ACC112 (cell line): ENCODE measurements around the gene IRAK2.

Experiments used
- H2AFZ ChIP-seq: fragments of 200-600 bp; sonication (generic); one replicate; pipeline ENCODE4 v1.6.0; 2017; ENCODE audit warnings: antibody characterized with exemption, low read length; ENCODE audit not compliant: unreplicated experiment
- H3K27ac ChIP-seq: fragments of 200-600 bp; sonication (generic); 2 replicates; pipeline ENCODE4 v1.5.1; 2014; ENCODE audit warnings: low read depth, mild to moderate bottlenecking, antibody characterized with exemption, low read length, moderate library complexity
- H3K27me3 ChIP-seq: fragments of 200-600 bp; sonication (generic); 2 replicates; pipeline ENCODE4 v1.6.1; 2014; ENCODE audit warnings: mild to moderate bottlenecking, antibody characterized with exemption, low read length, moderate library complexity, mixed read lengths; ENCODE audit not compliant: insufficient read depth
- H3K36me3 ChIP-seq: fragments of 200-600 bp; sonication (generic); 2 replicates; pipeline ENCODE4 v1.6.1; 2016; ENCODE audit warnings: mild to moderate bottlenecking, antibody characterized with exemption, low read length, moderate library complexity, mixed read lengths; ENCODE audit not compliant: insufficient read depth
- H3K4me1 ChIP-seq: fragments of 200-600 bp; sonication (generic); one replicate; pipeline ENCODE4 v1.6.1; 2016; ENCODE audit warnings: low read length, mixed read lengths; ENCODE audit not compliant: insufficient read depth, unreplicated experiment, control insufficient read depth
- H3K4me3 ChIP-seq: fragments of 200-600 bp; sonication (generic); 2 replicates; pipeline ENCODE4 v1.5.1; 2014; ENCODE audit warnings: mild to moderate bottlenecking, low read depth, low read length
- H3K79me2 ChIP-seq: fragments of 200-600 bp; sonication (generic); one replicate; pipeline ENCODE4 v1.6.0; 2016; ENCODE audit warnings: low read length; ENCODE audit not compliant: control insufficient read depth, unreplicated experiment, insufficient read depth

IRAK2 gene

DNA sequence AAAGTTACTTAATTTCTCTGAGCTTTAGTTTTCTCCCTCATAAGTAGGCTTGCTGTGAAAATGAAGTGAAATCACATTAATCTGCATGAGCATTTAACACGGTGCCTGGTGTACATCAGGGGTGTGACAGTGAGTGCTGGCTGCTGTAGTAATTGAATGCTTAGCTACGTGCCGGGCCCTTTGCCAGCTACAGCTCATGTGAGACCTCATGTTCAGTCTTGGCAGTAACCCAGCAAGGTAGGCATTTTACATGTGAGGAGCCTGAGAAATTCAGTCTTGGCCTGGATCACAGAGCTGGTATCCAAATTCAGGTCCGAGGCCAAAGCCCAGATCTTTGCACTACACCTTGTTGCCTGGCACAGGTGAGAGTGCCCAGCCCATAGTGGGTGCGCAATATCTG, 118.9 kb downstream of the IRAK2 start:
- H3K27ac ChIP-seq, result no peak overlapping the region
- 0 out of 2 replicates have a peak, but pooled peaks cover 8% of the 10 kb centered on the region for H3K36me3 ChIP-seq

GRCh38 chr3:10284496-10284895, 119.8 kb downstream of the IRAK2 start:
- Histone ChIP-seq H3K4me1 (peaks cover 19% of the 10 kb centered on the region), H3K27me3 (no peaks in the 10 kb centered on the region), H3K79me2 (peaks cover 2% of the 10 kb centered on the region), H2AFZ (no peak overlapping the region), H3K27ac (no peak overlapping the region), H3K4me3 (no peak overlapping the region), H3K36me3 (0 out of 2 replicates have a peak, but pooled peaks cover 8% of the 10 kb centered on the region)

More for the DNA sequence above, 118.9 kb downstream of the IRAK2 start:
- peaks cover 2% of the 10 kb centered on the region for H3K79me2 ChIP-seq
- H3K4me1 ChIP-seq, result peaks cover 19% of the 10 kb centered on the region
- H2AFZ ChIP-seq, result no peak overlapping the region
- H3K4me3 ChIP-seq, result no peak overlapping the region
- H3K27me3 ChIP-seq, result no peaks in the 10 kb centered on the region

DNA sequence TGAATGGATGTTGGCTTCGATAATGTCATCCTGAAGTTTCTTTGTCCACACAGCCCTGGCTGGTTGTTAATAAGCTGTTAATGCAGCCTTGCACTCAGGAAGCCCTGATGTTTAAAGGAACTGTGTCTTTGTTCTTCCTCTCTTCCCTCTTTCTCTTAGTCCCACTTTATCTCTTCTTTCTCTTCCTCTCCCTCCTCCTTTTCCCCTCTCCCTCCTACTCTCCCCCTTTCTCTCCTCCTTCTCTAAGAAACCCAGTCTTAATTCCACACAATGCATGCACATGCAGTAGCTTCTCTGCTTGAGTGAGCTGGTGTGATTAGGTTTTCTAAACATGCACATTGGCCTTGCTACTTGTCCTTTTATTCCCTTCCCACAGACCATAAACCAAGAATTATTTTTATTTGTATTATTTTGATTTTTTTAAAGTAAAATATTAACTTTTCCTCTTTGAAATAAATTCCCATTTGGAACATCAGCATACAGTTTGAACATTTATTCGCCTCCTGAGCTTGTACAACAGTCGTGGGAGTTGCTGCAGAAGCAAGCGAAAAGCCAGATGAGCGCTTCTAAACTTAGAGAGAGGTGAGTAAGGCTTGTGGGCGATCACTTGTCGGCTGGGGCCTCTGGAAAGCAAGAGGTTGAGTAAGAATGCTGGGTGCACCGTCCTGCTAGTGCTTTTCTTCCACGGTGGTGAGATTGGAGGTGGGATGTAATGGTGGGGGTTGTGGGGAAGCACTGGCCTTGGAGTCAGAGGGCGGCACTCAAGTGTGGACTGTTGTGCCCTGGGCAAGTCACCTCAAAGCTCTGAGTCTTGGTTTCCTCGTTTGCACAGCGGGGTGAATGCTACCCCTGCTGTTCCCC, 120.8 kb downstream of the IRAK2 start:
- no peak overlapping the region for H3K4me3 ChIP-seq
- H3K27ac ChIP-seq, result no peak overlapping the region
- no peaks in the 10 kb centered on the region for H3K27me3 ChIP-seq
- H3K4me1 ChIP-seq, result peaks cover 19% of the 10 kb centered on the region
- no peak overlapping the region for H2AFZ ChIP-seq
- peaks cover 2% of the 10 kb centered on the region for H3K79me2 ChIP-seq
- 0 out of 2 replicates have a peak, but pooled peaks cover 8% of the 10 kb centered on the region for H3K36me3 ChIP-seq

DNA sequence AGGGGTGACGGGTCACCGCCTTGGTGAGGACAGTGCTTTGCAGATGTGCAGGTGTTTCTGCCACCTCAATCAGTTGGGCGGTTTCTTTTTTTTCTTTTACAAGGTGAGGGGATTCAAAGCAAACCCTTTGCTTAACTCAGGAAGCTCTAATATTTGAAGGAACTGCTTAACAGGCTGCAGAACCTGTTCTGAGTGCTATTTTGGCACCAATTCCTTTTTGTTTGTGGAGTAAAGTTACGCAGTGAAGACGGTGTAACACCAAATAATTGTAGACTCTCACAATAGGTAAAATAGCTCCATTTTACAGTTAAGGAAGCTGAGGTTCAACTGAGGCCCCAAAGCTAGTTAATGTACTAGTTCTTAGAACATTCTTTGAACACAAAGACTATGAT, 121.4 kb downstream of the IRAK2 start:
- H3K27me3 ChIP-seq, result no peaks in the 10 kb centered on the region
- H3K27ac ChIP-seq, result no peak overlapping the region
- H3K4me3 ChIP-seq, result no peak overlapping the region
- peaks cover 2% of the 10 kb centered on the region for H3K79me2 ChIP-seq
- H2AFZ ChIP-seq, result no peak overlapping the region
- H3K36me3 ChIP-seq, result 0 out of 2 replicates have a peak, but pooled peaks cover 8% of the 10 kb centered on the region
- peaks cover 19% of the 10 kb centered on the region for H3K4me1 ChIP-seq

DNA sequence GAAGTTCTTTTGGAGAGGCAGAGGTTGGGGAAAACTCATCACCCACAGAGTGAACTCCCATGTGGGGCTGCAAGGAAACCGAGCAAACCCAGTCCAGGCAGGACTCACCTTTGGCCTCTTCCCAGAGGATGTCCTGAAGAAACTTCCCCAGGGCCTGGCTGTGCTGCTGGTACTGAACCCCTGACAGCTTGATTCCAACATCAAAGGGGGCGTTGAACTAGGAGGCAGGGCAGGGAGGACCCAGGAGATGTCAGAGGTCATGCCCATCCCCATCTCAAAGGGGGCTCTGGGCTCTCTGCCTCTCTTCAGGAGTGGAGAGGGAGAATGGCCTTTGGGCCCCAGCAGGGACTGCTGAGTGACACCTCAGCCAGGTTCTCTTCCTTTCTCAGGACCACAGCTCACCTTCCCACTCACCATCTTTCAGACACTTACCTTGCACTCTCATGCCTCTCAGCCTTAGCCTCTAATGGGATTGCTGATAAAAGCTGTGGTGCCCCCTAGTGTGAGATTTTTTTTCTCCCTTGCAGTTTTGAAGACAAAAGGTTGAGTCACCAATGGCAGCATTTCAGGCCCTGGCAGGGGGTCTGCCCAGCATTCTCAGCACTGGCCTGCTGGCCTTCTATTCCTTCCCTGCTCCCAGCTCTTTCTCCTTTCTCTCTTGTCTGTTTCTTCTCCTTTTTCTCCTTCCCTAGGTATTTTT, 122.0 kb downstream of the IRAK2 start:
- H3K4me1 ChIP-seq, result peaks cover 17% of the 10 kb centered on the region
- H3K27ac ChIP-seq, result no peak overlapping the region
- no peak overlapping the region for H2AFZ ChIP-seq
- no peak overlapping the region for H3K4me3 ChIP-seq
- no peaks in the 10 kb centered on the region for H3K27me3 ChIP-seq
- H3K36me3 ChIP-seq, result peaks cover 9% of the 10 kb centered on the region; the same call in 1 of the 2 replicates
- peaks cover 2% of the 10 kb centered on the region for H3K79me2 ChIP-seq

- Histone ChIP-seq H3K36me3 (peaks cover 20% of the 10 kb centered on the region; the same call in 1 of the 2 replicates), H3K27me3 (no peaks in the 10 kb centered on the region), H3K4me3 (no peak overlapping the region), H3K4me1 (peaks cover 20% of the 10 kb centered on the region), H3K27ac (no peak overlapping the region), H2AFZ (no peak overlapping the region), H3K79me2 (peaks cover under 1% of the 10 kb centered on the region)
Observed at GRCh38 chr3:10287936-10288574, 123.3 kb downstream of the IRAK2 start.

GRCh38 chr3:10288575-10288960, 123.8 kb downstream of the IRAK2 start:
- Histone ChIP-seq H3K36me3 (peaks cover 17% of the 10 kb centered on the region; the same call in 1 of the 2 replicates), H3K79me2 (no peaks in the 10 kb centered on the region), H3K27me3 (no peaks in the 10 kb centered on the region), H3K4me1 (peaks cover 23% of the 10 kb centered on the region), H3K4me3 (no peak overlapping the region), H2AFZ (no peak overlapping the region), H3K27ac (no peak overlapping the region)

- Histone ChIP-seq H2AFZ (no peak overlapping the region), H3K27me3 (no peaks in the 10 kb centered on the region), H3K4me3 (no peak overlapping the region), H3K4me1 (peaks cover 23% of the 10 kb centered on the region), H3K36me3 (peaks cover 15% of the 10 kb centered on the region; the same call in 1 of the 2 replicates), H3K27ac (no peak overlapping the region), H3K79me2 (no peaks in the 10 kb centered on the region)
Observed at GRCh38 chr3:10289077-10289476, 124.4 kb downstream of the IRAK2 start.

GRCh38 chr3:10289787-10290355, 125.2 kb downstream of the IRAK2 start:
- Histone ChIP-seq H3K4me3 (no peak overlapping the region), H3K27ac (no peak overlapping the region), H3K27me3 (no peaks in the 10 kb centered on the region), H3K4me1 (peaks cover 23% of the 10 kb centered on the region), H3K79me2 (no peaks in the 10 kb centered on the region), H2AFZ (no peak overlapping the region), H3K36me3 (peaks cover 15% of the 10 kb centered on the region; the same call in 1 of the 2 replicates)

GRCh38 chr3:10290481-10291176, 125.9 kb downstream of the IRAK2 start:
- no peaks in the 10 kb centered on the region for H3K79me2 ChIP-seq
- no peaks in the 10 kb centered on the region for H3K27me3 ChIP-seq
- peaks cover 15% of the 10 kb centered on the region; the same call in 1 of the 2 replicates for H3K36me3 ChIP-seq

More at GRCh38 chr3:10290481-10291176, 125.9 kb downstream of the IRAK2 start:
- Histone ChIP-seq H3K4me3 (no peak overlapping the region), H3K27ac (no peak overlapping the region), H2AFZ (no peak overlapping the region), H3K4me1 (peaks cover 23% of the 10 kb centered on the region)
